Fibroblast of mammary gland (primary cell): ENCODE results near the gene FTO.

Experiments used
- DNase-seq: peaks from one replicate; pipeline ENCODE4 v3.0.0-alpha.2; 2010; ENCODE audit warnings: low read depth
- H3K4me3 ChIP-seq: 2 replicates; pipeline ENCODE4 v1.5.1; 2011; ENCODE audit warnings: low read depth, mild to moderate bottlenecking, low read length, moderate library complexity; ENCODE audit not compliant: control insufficient read depth
- TF ChIP-seq, protein P1 (sequence below): conservative IDR thresholded peaks from 2 replicates; pipeline ENCODE4 v1.5.1; 2011; ENCODE audit warnings: low read depth, low read length, inconsistent platforms; ENCODE audit not compliant: control insufficient read depth, insufficient read depth

Gene FTO

GRCh38 chr16:53714205-53715022 lies 10.5 kb downstream of the FTO start:
- no peak overlapping the region for H3K4me3 ChIP-seq
- TF ChIP-seq, protein P1, sequence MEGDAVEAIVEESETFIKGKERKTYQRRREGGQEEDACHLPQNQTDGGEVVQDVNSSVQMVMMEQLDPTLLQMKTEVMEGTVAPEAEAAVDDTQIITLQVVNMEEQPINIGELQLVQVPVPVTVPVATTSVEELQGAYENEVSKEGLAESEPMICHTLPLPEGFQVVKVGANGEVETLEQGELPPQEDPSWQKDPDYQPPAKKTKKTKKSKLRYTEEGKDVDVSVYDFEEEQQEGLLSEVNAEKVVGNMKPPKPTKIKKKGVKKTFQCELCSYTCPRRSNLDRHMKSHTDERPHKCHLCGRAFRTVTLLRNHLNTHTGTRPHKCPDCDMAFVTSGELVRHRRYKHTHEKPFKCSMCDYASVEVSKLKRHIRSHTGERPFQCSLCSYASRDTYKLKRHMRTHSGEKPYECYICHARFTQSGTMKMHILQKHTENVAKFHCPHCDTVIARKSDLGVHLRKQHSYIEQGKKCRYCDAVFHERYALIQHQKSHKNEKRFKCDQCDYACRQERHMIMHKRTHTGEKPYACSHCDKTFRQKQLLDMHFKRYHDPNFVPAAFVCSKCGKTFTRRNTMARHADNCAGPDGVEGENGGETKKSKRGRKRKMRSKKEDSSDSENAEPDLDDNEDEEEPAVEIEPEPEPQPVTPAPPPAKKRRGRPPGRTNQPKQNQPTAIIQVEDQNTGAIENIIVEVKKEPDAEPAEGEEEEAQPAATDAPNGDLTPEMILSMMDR: no peak
- DNase-seq: peak; percentile 55

- no peak overlapping the region for H3K4me3 ChIP-seq
- TF ChIP-seq, protein P1: no peak
- no peak for DNase-seq
Measured at GRCh38 chr16:53715023-53715384, 11.0 kb downstream of the FTO start.

GRCh38 chr16:53717577-53717976 lies 13.6 kb downstream of the FTO start:
- H3K4me3 ChIP-seq: no peak overlapping the region
- TF ChIP-seq, protein P1: no peak
- DNase-seq: no peak

GRCh38 chr16:53721017-53721416 lies 17.1 kb downstream of the FTO start:
- no peak for DNase-seq
- TF ChIP-seq, protein P1: no peak
- no peak overlapping the region for H3K4me3 ChIP-seq

- H3K4me3 ChIP-seq: no peak overlapping the region
- DNase-seq: peak; percentile 31
- TF ChIP-seq, protein P1: no peak
Measured at GRCh38 chr16:53726625-53727024, 22.7 kb downstream of the FTO start.

DNA sequence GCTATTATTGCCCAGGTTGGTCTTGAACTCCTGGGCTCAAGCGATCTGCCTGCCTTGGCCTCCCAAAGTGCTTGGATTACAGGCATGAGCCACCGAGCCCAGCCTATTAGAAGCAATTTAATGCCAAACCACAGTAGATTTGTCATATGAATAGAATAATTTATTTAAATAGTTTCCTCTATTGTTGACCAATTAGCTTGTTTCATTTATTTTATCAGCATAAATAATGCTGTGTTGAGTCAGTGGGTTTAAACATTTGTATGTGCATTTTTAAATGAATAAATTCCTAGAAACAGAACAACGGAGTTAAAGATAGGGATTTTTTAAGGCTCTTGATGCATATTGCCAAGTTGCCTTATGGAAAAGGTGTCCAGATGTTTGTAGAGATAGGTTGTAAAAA lies 26.7 kb downstream of the FTO start:
- TF ChIP-seq, protein P1: no peak
- DNase-seq: no peak
- no peak overlapping the region for H3K4me3 ChIP-seq
